HFFc6 (cell line): ENCODE data around the gene TMEM63A. TPM values are rescaled to one million over a fixed set of nuclear protein-coding genes. Genes with fewer than 3 reads are reported as not detected.
A peak's percentile ranks its signal among the peaks of the same experiment; 100 is the strongest.
"Not testable (repeated sequence)": the region's sequence is repeated elsewhere in the genome, so short reads cannot be mapped to it uniquely, and the experiment has no call there.

Experiments
- DNase-seq: peaks from one replicate; pipeline ENCODE4 v3.0.0-alpha.2; 2018
- H3K27ac Mint-ChIP-seq: 2 replicates; pipeline ENCODE4 v1.8.0; 2020; ENCODE audit warnings: mild to moderate bottlenecking, mixed read lengths
- H3K27me3 Mint-ChIP-seq: 2 replicates; pipeline ENCODE4 v1.8.0; 2021; ENCODE audit warnings: mild to moderate bottlenecking, moderate library complexity, mixed read lengths; ENCODE audit not compliant: insufficient read depth
- H3K36me3 Mint-ChIP-seq: 2 replicates; pipeline ENCODE4 v1.8.0; 2021; ENCODE audit warnings: low read depth, mixed read lengths
- H3K4me1 Mint-ChIP-seq: 2 replicates; pipeline ENCODE4 v1.8.0; 2020; ENCODE audit warnings: low read depth, mixed read lengths
- H3K4me3 Mint-ChIP-seq: 2 replicates; pipeline ENCODE4 v1.8.0; 2020; ENCODE audit warnings: mild to moderate bottlenecking, moderate library complexity, mixed read lengths
- H3K9me3 Mint-ChIP-seq: 2 replicates; pipeline ENCODE4 v1.8.0; 2020; ENCODE audit warnings: mild to moderate bottlenecking, mixed read lengths
- total RNA-seq, 6 experiments: library from RNA; stranded (reverse); fragmentation: NEBNext Ultra II Directional; extraction: Animal tissue kit (Norgen Biotek cat#: 25700); gene quantifications; 2 replicates in 1 of 6; 3 replicates in 5 of 6; pipeline ENCODE4 v1.2.3, GENCODE V29; 2021
- TF ChIP-seq, protein P1 (sequence below): fragments of 200-600 bp; sonication (generic); IDR thresholded peaks from 2 replicates; pipeline ENCODE4 v1.5.0; 2021; ENCODE audit warnings: antibody characterized with exemption, mild to moderate bottlenecking

Gene TMEM63A
- total RNA-seq, 6 experiments from 2014 or later: 18.9 to 29.1 (median 22.0) TPM

DNA sequence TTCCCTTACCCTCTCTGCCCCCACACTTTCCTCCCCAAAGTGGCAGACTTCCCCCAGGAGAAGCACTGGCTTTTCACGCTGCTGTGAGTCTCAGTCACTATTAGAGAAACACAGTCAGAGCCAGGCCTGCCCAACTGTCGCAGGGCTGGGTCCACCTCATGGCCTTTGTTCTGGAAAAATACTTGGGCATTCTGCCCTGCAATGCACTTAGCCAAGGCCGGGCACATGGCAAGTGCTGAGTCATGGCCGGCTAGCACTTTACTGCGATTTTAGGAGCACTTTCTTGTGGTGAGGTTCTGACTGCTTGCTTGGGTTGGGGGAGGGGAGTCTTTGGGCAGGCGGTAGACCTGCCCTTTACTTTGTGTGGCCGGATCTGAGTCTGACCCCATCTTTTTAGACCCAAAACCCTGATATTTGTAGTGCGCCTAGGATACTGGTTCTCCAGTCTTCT, 64.5 kb downstream of the TMEM63A start:
- no peak overlapping the region; the same call in 1 of the 2 replicates for H3K4me3 Mint-ChIP-seq
- H3K36me3 Mint-ChIP-seq: no peaks in the 10 kb centered on the region
- TF ChIP-seq, protein P1, sequence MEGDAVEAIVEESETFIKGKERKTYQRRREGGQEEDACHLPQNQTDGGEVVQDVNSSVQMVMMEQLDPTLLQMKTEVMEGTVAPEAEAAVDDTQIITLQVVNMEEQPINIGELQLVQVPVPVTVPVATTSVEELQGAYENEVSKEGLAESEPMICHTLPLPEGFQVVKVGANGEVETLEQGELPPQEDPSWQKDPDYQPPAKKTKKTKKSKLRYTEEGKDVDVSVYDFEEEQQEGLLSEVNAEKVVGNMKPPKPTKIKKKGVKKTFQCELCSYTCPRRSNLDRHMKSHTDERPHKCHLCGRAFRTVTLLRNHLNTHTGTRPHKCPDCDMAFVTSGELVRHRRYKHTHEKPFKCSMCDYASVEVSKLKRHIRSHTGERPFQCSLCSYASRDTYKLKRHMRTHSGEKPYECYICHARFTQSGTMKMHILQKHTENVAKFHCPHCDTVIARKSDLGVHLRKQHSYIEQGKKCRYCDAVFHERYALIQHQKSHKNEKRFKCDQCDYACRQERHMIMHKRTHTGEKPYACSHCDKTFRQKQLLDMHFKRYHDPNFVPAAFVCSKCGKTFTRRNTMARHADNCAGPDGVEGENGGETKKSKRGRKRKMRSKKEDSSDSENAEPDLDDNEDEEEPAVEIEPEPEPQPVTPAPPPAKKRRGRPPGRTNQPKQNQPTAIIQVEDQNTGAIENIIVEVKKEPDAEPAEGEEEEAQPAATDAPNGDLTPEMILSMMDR: no peak
- peak overlapping the region; percentile 94 for H3K27ac Mint-ChIP-seq
- H3K4me1 Mint-ChIP-seq: peaks cover 26% of the 10 kb centered on the region
- peaks cover 3% of the 10 kb centered on the region; the same call in 1 of the 2 replicates for H3K27me3 Mint-ChIP-seq
- DNase-seq: peak; percentile 84
- no peaks in the 10 kb centered on the region for H3K9me3 Mint-ChIP-seq

DNA sequence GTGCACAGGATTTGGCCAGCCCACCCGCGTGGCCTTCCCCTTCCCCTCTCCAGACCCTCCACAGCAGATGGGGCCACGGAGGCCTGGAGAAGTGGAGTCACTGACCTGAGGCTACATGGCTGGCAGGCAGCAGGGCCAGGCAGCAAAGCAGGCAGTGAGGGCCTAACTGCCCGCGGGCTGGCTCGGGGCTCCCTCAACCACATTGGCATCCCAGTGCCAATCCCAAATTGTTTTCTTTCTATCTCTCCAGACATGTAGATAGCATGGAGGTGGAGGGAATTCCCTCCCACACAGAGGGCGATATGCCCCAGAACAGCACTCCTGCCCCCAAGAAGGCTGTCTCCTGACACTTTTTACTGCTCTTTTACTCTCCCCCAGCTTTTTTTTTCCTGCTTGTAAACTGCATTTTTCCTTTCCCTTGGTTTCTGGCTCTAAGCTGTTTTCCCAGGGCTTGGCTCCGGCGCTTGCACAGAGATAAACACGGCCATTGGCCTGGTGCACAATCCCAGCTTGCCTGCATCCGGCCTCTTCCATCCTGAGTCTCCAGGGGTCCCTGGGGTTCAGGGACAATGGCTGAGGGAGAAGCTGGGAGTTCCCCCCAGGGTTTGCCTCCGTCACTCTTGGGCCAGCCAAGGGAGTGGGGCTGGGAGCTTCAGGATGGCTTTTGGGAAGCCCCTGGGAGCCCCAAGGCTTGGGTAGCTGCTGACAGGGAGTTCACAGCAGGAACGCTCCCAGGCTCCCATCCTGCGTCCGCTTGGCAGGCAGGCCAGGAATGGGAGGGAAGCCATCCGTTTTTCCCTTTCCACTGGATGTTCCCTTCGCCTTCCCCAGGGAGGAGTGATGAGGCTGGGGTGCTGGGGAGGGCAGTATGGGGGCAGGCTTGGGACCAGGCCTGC, 65.3 kb downstream of the TMEM63A start:
- H3K4me1 Mint-ChIP-seq: peaks cover 27% of the 10 kb centered on the region

DNA sequence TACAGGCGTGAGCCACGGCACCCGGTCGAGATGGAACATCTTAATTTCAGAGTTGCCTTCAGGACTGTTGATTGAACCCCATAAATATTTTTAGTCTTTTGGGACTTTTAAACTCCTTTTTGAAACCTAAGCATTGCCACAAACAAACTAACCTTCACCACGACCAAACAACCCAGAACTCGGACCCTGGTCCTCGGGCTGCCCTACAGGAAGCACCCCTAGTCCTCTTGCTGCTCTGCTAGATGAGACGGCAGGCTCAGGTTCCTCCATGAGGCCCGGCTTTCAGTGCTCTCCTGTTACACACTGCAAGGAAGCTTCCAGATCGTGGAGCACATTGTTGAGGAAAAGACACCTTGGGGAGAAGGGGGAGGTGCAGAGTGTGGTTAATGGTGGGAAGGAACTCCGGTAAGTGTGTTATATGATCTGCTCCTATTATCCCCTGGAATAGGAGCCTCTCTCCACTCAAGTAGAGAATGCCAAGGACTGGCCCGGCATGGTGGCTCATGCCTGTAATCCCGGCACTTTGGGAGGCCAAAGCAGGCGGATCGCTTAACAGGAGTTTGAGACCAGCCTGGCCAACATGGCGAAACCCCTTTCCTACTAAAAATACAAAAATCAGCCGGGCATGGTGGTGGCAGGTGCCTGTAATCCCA, 66.5 kb downstream of the TMEM63A start:
- peaks cover 3% of the 10 kb centered on the region; the same call in 1 of the 2 replicates for H3K27me3 Mint-ChIP-seq
- H3K9me3 Mint-ChIP-seq: no peaks in the 10 kb centered on the region
- no peaks in the 10 kb centered on the region for H3K36me3 Mint-ChIP-seq
- H3K4me3 Mint-ChIP-seq: no peak overlapping the region
- TF ChIP-seq, protein P1: no peak
- 0 out of 2 replicates have a peak overlapping the region, but pooled peaks have one; percentile 1 for H3K27ac Mint-ChIP-seq
- DNase-seq: no peak
- peaks cover 39% of the 10 kb centered on the region for H3K4me1 Mint-ChIP-seq

More for the DNA sequence above, 65.3 kb downstream of the TMEM63A start:
- TF ChIP-seq, protein P1: no peak
- no peak overlapping the region for H3K4me3 Mint-ChIP-seq
- H3K27me3 Mint-ChIP-seq: peaks cover 3% of the 10 kb centered on the region; the same call in 1 of the 2 replicates
- peak overlapping the region; percentile 94 for H3K27ac Mint-ChIP-seq
- H3K9me3 Mint-ChIP-seq: no peaks in the 10 kb centered on the region
- no peak for DNase-seq
- no peaks in the 10 kb centered on the region for H3K36me3 Mint-ChIP-seq

DNA sequence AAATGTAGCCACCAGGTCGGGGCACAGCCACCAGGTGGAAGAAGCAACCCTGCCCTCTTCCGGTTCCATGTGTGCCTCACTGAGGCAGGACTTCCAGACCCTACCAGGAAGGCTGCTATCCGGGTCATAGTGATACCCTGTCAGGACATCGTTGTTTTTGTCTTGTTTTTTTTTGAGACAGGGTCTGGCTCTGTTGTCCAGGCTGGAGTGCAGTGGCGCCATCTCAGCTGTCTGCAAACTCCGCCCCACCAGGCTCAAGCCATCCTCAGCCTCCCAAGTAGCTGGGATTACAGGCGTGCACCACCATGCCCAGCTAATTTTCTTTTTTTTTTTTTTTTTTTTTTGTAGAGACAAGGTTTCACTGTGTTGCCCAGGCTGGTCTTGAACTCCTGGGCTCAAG, 67.1 kb downstream of the TMEM63A start:
- not testable (repeated sequence) for H3K9me3 Mint-ChIP-seq, H3K27me3 Mint-ChIP-seq, H3K27ac Mint-ChIP-seq, H3K4me3 Mint-ChIP-seq, H3K36me3 Mint-ChIP-seq, DNase-seq
- peaks cover 42% of the 10 kb centered on the region for H3K4me1 Mint-ChIP-seq

DNA sequence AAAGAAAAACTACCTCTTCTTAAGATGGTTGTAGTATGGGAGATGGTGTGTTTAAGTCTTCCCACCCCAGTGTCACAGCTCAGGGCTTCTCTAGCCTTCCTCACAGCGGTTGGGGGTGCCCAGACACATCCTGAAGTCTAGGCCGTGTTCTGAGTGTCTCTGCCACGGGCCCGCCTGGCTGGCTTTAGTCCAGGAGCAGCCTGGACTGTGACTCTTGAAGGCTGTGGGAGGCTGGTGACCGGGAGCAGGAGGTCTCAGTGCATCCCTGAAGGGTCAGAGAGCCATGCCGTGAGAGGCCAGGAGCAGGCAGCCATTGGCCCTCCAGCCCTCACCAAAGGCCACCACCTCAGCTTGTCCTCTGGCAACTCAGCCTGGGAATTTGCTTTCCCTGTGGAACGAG, 67.8 kb downstream of the TMEM63A start:
- TF ChIP-seq, protein P1: no peak
- H3K9me3 Mint-ChIP-seq: no peaks in the 10 kb centered on the region
- H3K4me3 Mint-ChIP-seq: no peak overlapping the region
- no peaks in the 10 kb centered on the region for H3K36me3 Mint-ChIP-seq
- peaks cover 46% of the 10 kb centered on the region for H3K4me1 Mint-ChIP-seq
- no peak for DNase-seq
- peaks cover 3% of the 10 kb centered on the region; the same call in 1 of the 2 replicates for H3K27me3 Mint-ChIP-seq
- H3K27ac Mint-ChIP-seq: no peak overlapping the region
